ENCODE measurements around the gene COL4A1. TPM values are rescaled to one million over a fixed set of nuclear protein-coding genes. Genes with fewer than 3 reads are reported as not detected.

Gene COL4A1
- polyA plus RNA-seq, 1 experiment, result 210 TPM

DNA sequence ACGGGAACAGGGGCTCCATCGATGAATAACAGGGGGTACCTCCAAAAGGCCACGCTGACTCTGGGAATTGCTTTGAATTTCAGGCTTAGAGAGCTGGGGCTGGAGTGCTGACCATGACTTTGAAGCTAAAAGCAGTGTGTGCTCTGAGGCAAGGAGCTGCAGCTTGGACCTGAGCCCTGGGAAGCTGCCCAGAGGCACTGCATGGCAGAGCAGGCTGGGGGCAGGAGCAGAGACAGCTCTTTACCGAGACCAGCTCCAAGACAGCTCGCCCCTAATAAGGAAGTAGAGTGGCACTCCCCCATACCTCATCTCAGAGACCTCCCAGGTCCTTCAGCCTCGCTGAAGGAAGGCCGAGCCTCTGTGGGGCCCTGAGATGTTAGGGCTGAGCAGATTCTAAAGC, 200.2 kb downstream of the COL4A1 start:
- Histone ChIP-seq H3K9me3 (ENCODE audit: control insufficient read depth, insufficient read depth, low read length) (peaks cover 5% of the 10 kb centered on the region; the same call in 1 of the 2 replicates), H3K27me3 (ENCODE audit: control insufficient read depth, insufficient read depth, low read length) (no peaks in the 10 kb centered on the region), H3K4me3 (ENCODE audit: low read depth, low read length) (no peak overlapping the region), H3K27ac (ENCODE audit: low read depth, low read length) (no peak overlapping the region)
- ChIA-PET POLR2A (no interaction called here), CTCF (no interaction called here)
- DNase-seq (ENCODE audit: low read depth, low spot score), result no peak
- TF ChIP-seq, protein P1, sequence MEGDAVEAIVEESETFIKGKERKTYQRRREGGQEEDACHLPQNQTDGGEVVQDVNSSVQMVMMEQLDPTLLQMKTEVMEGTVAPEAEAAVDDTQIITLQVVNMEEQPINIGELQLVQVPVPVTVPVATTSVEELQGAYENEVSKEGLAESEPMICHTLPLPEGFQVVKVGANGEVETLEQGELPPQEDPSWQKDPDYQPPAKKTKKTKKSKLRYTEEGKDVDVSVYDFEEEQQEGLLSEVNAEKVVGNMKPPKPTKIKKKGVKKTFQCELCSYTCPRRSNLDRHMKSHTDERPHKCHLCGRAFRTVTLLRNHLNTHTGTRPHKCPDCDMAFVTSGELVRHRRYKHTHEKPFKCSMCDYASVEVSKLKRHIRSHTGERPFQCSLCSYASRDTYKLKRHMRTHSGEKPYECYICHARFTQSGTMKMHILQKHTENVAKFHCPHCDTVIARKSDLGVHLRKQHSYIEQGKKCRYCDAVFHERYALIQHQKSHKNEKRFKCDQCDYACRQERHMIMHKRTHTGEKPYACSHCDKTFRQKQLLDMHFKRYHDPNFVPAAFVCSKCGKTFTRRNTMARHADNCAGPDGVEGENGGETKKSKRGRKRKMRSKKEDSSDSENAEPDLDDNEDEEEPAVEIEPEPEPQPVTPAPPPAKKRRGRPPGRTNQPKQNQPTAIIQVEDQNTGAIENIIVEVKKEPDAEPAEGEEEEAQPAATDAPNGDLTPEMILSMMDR (IDR thresholded peaks at IDR 0.05; ENCODE audit: low read depth, low read length), result no peak

DNA sequence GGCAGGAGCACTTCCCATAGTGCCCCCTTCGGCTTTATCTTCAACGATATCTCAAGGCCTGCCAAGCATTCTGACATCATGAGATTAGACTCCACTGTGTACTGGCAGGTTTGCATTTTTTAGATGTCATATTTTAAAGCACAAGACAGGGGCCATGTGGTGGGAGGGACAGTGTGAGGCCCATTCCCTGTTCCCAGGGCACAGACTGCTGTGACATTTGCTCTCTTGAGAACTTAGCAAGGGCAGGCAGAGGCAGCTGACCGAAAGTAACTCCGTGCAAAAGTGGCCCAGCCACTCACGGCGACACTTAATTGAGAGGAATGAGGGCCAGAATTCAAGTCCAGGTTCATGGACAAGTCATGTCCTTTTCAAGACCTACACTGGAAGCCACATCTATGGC, 201.8 kb downstream of the COL4A1 start:
- TF ChIP-seq, protein P1 (IDR thresholded peaks at IDR 0.05; ENCODE audit: low read depth, low read length), result no peak
- DNase-seq (ENCODE audit: low read depth, low spot score), result no peak
- CTCF ChIA-PET, result no interaction called here
- POLR2A ChIA-PET, result no interaction called here
- H3K27ac ChIP-seq (ENCODE audit: low read depth, low read length), result no peak overlapping the region
- H3K9me3 ChIP-seq (ENCODE audit: control insufficient read depth, insufficient read depth, low read length), result peaks cover 8% of the 10 kb centered on the region; the same call in 1 of the 2 replicates
- H3K27me3 ChIP-seq (ENCODE audit: control insufficient read depth, insufficient read depth, low read length), result no peaks in the 10 kb centered on the region
- no peak overlapping the region for H3K4me3 ChIP-seq (ENCODE audit: low read depth, low read length)

DNA sequence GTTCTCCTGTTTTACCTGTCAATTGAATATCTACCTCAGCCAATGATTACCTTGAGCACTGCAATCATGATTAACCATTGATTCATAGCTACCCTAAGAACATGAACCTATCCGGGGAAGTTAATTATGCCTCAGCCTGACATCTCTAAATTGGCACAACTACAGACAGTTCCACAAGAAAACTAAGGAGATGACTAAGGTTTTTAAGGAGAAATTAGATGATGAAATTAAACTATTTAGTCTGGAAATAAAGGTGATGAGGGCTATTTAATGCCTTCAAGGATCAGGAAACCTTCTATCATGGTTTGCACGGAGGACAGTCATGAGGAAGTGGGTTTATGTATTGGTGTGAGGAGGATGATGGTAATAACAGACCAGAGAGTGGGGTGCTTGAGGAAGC, 203.4 kb downstream of the COL4A1 start:
- DNase-seq (ENCODE audit: low read depth, low spot score), result no peak
- no peaks in the 10 kb centered on the region for H3K27me3 ChIP-seq (ENCODE audit: control insufficient read depth, insufficient read depth, low read length)
- H3K9me3 ChIP-seq (ENCODE audit: control insufficient read depth, insufficient read depth, low read length), result peaks cover 10% of the 10 kb centered on the region; the same call in 1 of the 2 replicates
- ChIA-PET POLR2A (no interaction called here), CTCF (interaction anchor here (0.5 to 0.8 kb wide), 2 partner anchors 383 to 1189 kb away, joined by 3 to 6 read pairs; no protein-coding TSS in a partner anchor)
- no peak overlapping the region for H3K27ac ChIP-seq (ENCODE audit: low read depth, low read length)
- no peak overlapping the region for H3K4me3 ChIP-seq (ENCODE audit: low read depth, low read length)
- TF ChIP-seq, protein P1 (IDR thresholded peaks at IDR 0.05; ENCODE audit: low read depth, low read length), result no peak

DNA sequence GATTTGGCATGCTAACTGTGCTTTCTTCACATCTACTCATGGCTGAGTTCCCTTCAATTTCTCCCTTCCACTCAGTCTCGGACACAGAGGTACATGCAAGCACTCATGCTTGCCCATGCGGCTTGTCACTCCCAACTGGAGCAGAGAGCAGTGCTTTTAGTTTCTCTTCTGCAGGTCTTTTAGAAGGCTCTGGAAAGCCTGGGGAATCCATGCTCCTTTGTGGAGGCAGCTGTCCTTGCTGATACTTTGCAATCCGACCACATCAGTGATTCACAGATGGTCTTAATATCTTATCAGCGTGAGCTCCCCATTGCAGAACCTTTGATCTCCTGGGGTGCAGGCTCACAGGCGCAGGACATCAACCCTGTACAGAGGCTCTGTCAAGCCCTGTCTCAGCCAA, 203.9 kb downstream of the COL4A1 start:
- CTCF ChIA-PET, result no interaction called here

DNA sequence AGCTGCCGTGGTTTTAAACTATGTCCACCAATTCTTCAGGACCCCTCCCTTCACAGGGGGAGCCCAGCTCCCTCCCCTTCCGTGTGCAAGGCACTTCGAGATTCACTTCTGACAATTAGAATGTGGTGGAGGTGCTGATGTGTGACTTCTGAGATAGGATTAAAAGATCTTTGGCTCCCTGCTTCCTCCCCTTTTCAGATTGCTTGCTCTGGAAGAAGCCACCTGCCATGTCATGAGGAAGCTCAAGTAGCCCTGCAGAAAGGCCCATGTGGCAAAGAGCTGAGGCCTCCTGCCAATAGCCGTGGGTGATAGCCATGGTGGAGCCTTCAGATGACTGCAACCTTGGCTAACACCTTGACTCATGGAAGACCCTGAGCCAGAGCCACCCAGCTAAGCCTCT, 204.9 kb downstream of the COL4A1 start:
- ChIA-PET CTCF (no interaction called here), POLR2A (no interaction called here)
- no peak for DNase-seq (ENCODE audit: low read depth, low spot score)
- H3K9me3 ChIP-seq (ENCODE audit: control insufficient read depth, insufficient read depth, low read length), result peaks cover 10% of the 10 kb centered on the region; the same call in 1 of the 2 replicates
- TF ChIP-seq, protein P1 (IDR thresholded peaks at IDR 0.05; ENCODE audit: low read depth, low read length), result no peak
- H3K4me3 ChIP-seq (ENCODE audit: low read depth, low read length), result no peak overlapping the region
- H3K27me3 ChIP-seq (ENCODE audit: control insufficient read depth, insufficient read depth, low read length), result no peaks in the 10 kb centered on the region
- H3K27ac ChIP-seq (ENCODE audit: low read depth, low read length), result no peak overlapping the region

More for the DNA sequence above, 203.9 kb downstream of the COL4A1 start:
- no peaks in the 10 kb centered on the region for H3K27me3 ChIP-seq (ENCODE audit: control insufficient read depth, insufficient read depth, low read length)
- no peak overlapping the region for H3K4me3 ChIP-seq (ENCODE audit: low read depth, low read length)
- peaks cover 10% of the 10 kb centered on the region; the same call in 1 of the 2 replicates for H3K9me3 ChIP-seq (ENCODE audit: control insufficient read depth, insufficient read depth, low read length)
- no peak for DNase-seq (ENCODE audit: low read depth, low spot score)
- H3K27ac ChIP-seq (ENCODE audit: low read depth, low read length), result no peak overlapping the region
- POLR2A ChIA-PET, result no interaction called here
- TF ChIP-seq, protein P1 (IDR thresholded peaks at IDR 0.05; ENCODE audit: low read depth, low read length), result no peak

Data from AG04450 (cell line).